Activated naive CD4-positive, alpha-beta T cell treated with anti-CD3 and anti-CD28 coated beads, Interleukin-2, amount 10 ng/mL, durations not matched to agents 5 hours and 36 hours (primary cell): Measurements from ENCODE around the gene F12. TPM values are rescaled to one million over a fixed set of nuclear protein-coding genes. Genes with fewer than 3 reads are reported as not detected.

ENCODE experiments used
- total RNA-seq, 2 experiments: library from RNA; stranded (reverse); gene quantifications; one replicate each; pipeline ENCODE4 v1.2.3, GENCODE V29; 2021

The F12 gene
- under 1 TPM; 0.68 to 0.70 TPM for total RNA-seq

GRCh38 chr5:177409043-177409801, at the start of gene F12:
Gene F12 (minus strand): TSS chr5:177409564. CDS start chr5:177409527, 37 bp downstream.

DNA sequence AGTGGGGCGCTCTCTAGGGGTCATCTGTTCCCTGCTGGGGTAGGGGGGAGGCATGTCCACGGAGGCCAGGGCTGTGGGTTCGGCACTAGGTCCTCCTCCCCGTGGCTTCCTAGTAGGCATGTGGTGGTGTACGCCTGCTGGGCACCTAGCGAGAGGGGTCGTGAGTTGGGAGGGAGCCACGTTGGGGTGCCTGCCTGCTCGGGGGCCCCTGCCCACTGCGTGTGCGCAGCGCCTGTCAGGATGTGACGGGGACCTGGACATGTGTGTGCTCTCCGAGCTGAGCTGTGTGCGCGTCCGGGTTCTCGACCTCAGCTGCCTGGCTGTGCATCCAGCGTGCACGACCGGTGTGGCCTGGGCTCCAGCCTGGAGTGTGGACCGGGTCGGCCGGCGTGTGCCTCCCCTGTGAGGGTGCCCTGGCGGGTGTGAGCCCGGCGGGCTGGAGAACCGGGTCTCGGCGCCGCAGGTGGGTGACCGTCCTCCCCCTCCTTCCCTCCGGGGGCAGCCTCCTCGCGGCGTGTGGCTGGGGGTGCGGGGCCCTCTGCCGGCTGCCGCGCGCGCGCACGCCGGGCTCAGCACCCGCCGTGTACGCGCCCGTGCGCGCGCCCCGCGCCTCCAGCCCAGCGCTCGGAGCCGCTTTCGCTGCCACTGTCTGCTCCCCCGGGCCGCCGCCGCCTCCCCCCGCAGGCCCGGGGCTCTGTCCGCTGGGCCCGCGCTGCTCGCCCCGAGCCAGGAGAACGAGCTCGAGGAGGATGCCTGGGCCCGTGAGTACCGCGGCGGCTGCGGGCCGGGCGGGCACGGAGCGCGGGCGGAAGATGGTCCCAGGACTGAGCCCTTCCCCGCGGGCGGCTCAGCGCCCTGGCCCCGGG, 37.1 kb upstream of the F12 start, which contains the start of gene PRR7:
Gene PRR7, plus strand, starts transcription at position 615 of the 866 bp plus-strand sequence. CDS start 8,254 bp downstream, outside the sequence.

GRCh38 chr5:177426566-177427210, 17.3 kb upstream of the F12 start, which contains the start of gene GRK6:
Gene GRK6 (plus strand): TSS chr5:177426676. CDS start chr5:177426846, 170 bp downstream.

DNA sequence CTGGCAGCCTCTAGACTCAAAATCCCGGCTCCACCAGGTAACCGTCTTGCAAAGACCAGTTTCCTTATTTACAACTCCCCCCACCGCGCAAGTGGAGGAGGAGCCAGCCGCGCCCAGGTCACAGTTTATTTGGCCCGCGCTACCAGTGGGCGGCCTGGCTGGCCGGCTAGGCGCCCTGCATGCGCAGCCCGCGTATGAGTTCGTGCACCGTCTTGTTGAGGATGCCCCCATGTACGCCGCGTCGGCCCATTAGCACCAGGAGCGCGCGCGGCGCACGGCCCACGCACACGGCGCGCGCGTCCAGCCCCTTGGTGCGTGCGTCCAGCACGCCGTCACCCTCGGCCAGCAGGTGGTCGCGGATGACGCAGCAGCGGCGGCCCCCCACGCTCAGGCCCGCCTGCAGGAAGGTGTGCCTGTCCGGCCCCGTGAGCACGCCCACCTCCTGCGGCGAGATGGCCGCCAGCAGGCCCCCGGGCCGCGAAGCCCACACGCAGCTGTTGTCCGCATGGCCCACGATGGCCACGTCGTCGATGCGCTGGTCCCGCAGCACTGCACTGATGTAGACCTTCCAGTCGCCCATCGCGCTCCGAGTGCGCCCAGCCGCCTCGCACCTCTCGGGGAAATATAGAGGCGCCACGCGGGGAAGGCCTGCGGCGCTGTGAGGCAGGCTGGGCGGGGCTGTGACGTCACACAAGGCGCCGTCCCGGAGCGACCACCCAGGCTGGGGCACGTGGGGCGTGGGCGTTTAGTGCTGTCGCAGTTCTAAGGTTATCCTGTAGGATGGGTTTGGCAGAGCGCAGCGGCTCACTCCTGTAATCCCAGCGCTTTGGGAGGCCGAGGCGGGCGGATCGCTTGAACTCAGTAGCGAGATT, 9.1 kb downstream of the F12 start, which contains the start of gene PFN3:
Gene PFN3, minus strand, starts transcription at position 665 of the 872 bp plus-strand sequence. Its CDS starts 85 bp downstream, at position 580.

DNA sequence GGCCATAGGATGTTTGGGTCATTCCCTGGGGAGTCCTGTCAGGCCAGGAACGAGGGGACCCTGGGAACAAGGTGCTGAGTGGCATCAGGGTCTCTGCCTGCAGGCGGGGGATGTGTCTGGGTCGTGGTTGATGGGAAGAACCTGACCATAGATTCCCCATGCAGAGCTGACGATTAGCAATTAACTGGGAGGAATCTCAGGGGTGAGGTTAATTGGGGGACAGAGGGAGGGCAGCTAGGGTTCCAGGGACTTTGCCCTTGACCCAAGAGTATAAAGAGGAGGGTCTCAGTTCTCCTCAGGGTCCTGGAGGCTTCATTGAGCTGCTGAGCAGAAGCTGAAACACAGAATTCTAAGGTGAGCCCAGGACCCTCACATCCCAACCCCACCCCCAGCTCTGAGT, 25.2 kb downstream of the F12 start, which contains the start of gene SLC34A1:
Gene SLC34A1, plus strand, starts transcription at position 301 of the 400 bp plus-strand sequence. CDS start 1,308 bp downstream, outside the sequence.

DNA sequence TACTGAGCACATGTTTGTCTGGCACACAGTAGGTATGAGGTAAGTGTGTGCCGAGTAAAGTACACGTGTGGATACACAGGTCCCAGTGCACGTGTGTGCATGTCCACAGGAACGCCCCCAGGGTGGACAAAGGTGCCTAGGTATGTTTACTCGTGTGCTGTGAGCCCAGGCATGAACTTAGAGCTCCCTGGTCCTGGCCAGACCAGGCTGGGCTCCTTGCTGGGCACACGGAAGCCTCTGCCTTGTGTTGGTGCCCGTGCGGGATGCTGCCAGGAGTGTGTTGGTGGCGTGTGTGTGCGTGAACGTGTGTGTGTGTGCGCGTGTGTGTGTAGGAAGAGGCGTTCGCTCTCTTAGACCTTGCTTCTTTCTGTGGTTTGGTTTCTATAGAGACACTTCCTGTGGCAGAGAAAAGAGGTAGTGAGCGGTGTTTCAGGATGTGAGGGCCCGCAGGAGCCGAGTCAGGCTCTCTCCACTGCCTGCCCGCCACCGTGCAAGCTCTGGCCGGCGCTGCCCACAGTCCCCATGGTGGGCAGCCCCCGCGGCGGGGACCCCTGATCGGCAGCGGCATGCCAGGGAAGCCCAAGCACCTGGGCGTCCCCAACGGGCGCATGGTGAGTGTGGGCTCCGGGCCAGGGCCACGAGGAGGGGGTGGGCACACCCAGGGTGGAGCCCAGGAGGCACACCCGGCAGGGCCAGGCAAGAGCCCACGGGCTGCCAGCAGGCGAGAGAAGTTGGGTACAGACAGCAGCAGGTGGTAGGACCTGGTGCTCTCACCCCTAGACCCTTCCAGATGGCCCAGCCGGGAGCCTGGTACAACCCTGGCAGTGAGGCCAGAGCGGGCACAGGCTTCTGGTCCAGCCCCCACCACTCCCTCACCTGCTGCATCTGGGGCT, 51.7 kb downstream of the F12 start, which contains the start of gene RGS14:
Gene RGS14, plus strand, starts transcription at position 466 of the 893 bp plus-strand sequence. Its CDS starts 101 bp downstream, at position 567.

Other genes starting within 250 kb of the F12 start
- gene RAB24, start 105.8 kb downstream of the F12 start, total RNA-seq: 10 to 100 TPM; 43.4 to 43.8 TPM
- 100 to 1,000 TPM; 107 to 112 TPM for gene PRELID1, start 105.8 kb downstream of the F12 start, total RNA-seq
- gene MXD3, start 97.7 kb downstream of the F12 start, total RNA-seq: 10 to 100 TPM; 72.1 to 73.2 TPM
- gene LMAN2, start 57.9 kb downstream of the F12 start, total RNA-seq: 100 to 1,000 TPM; 103 to 109 TPM
- 100 to 1,000 TPM; 118 to 121 TPM for gene RGS14, start 51.6 kb downstream of the F12 start, total RNA-seq
- under 1 TPM; 0.38 to 0.43 TPM for gene SLC34A1, start 25.1 kb downstream of the F12 start, total RNA-seq
- not detected for gene PFN3, start 8.9 kb downstream of the F12 start, total RNA-seq
- 100 to 1,000 TPM; 246 to 250 TPM for gene GRK6, start 17.1 kb upstream of the F12 start, total RNA-seq
- 1 to 10 TPM; 8.4 to 8.7 TPM for gene PRR7, start 37.2 kb upstream of the F12 start, total RNA-seq
- 1 to 10 TPM; 4.7 to 5.0 TPM for gene DBN1, start 64.1 kb upstream of the F12 start, total RNA-seq
- gene PDLIM7, start 88.0 kb upstream of the F12 start, total RNA-seq: 10 to 100 TPM; 26.6 to 27.3 TPM
- gene DOK3, start 100.3 kb upstream of the F12 start, total RNA-seq: 1 to 10 TPM; 2.1 to 3.3 TPM
- gene DDX41, start 107.4 kb upstream of the F12 start, total RNA-seq: 100 to 1,000 TPM in 1 of 2 experiments, 10 to 100 TPM in 1; 98.2 to 101 TPM
- gene FAM193B, start 145.0 kb upstream of the F12 start, total RNA-seq: 100 to 1,000 TPM; 109 to 112 TPM
- 100 to 1,000 TPM; 102 to 109 TPM for gene TMED9, start 182.6 kb upstream of the F12 start, total RNA-seq
- gene B4GALT7, start 190.6 kb upstream of the F12 start, total RNA-seq: 10 to 100 TPM; 23.5 to 25.2 TPM